Fibroblast of villous mesenchyme (primary cell): ENCODE data around the gene ATG4D. TPM values are rescaled to one million over a fixed set of nuclear protein-coding genes. Genes with fewer than 3 reads are reported as not detected.
"Not testable (repeated sequence)": the region's sequence is repeated elsewhere in the genome, so short reads cannot be mapped to it uniquely, and the experiment has no call there.

Experiments
- DNase-seq: peaks from one replicate; pipeline ENCODE4 v3.0.0-alpha.2; 2010; ENCODE audit warnings: low read depth
- H3K4me3 ChIP-seq: 2 replicates; pipeline ENCODE4 v1.5.1; 2011; ENCODE audit warnings: low read depth, mild to moderate bottlenecking, low read length
- CTCF ChIP-seq: IDR thresholded peaks from 2 replicates; pipeline ENCODE4 v1.5.1; 2012; ENCODE audit warnings: low read depth, mild to moderate bottlenecking, low read length; ENCODE audit not compliant: insufficient read depth
- total RNA-seq: library from RNA; depleted of rRNA; stranded (reverse); fragments of >200 nt; gene quantifications from 2 replicates; pipeline ENCODE4 v1.2.3, GENCODE V29; 2012

Gene ATG4D
- total RNA-seq, 1 donor = 16.0 TPM

GRCh38 chr19:10519421-10519820 is 24.3 kb upstream of the ATG4D start:
- no peak for DNase-seq
- TF ChIP-seq CTCF = no peak
- H3K4me3 ChIP-seq = no peak overlapping the region

GRCh38 chr19:10520652-10521318 is 22.9 kb upstream of the ATG4D start:
- DNase-seq = no peak
- H3K4me3 ChIP-seq = no peak overlapping the region
- TF ChIP-seq CTCF = no peak

GRCh38 chr19:10521461-10522171 is 22.1 kb upstream of the ATG4D start:
- no peak for TF ChIP-seq CTCF
- DNase-seq = no peak
- H3K4me3 ChIP-seq = no peak overlapping the region

- no peak for TF ChIP-seq CTCF
- no peak overlapping the region for H3K4me3 ChIP-seq
- no peak for DNase-seq
These were observed 20.5 kb upstream of the ATG4D start for GRCh38 chr19:10523135-10523636.

- DNase-seq = no peak
- no peak for TF ChIP-seq CTCF
These were observed 18.1 kb upstream of the ATG4D start for GRCh38 chr19:10525636-10526035.

GRCh38 chr19:10526887-10527286 is 16.8 kb upstream of the ATG4D start:
- H3K4me3 ChIP-seq, DNase-seq: not testable (repeated sequence)

More at GRCh38 chr19:10525636-10526035, 18.1 kb upstream of the ATG4D start:
- H3K4me3 ChIP-seq = no peak overlapping the region

GRCh38 chr19:10532457-10532856 is 11.2 kb upstream of the ATG4D start:
- TF ChIP-seq CTCF = no peak
- DNase-seq = no peak
- H3K4me3 ChIP-seq = no peak overlapping the region
